Measurements from ENCODE around the gene RIPPLY2.
"Not testable (repeated sequence)": the region's sequence is repeated elsewhere in the genome, so short reads cannot be mapped to it uniquely, and the experiment has no call there.

Gene RIPPLY2

GRCh38 chr6:83853178-83854000 lies at the start of gene RIPPLY2:
Gene RIPPLY2, plus strand, starts transcription at chr6:83853360. Its CDS starts 57 bp downstream, at chr6:83853417.
- DNase-seq (ENCODE audit: low read depth), result no peak

GRCh38 chr6:83803492-83803891 lies 49.7 kb upstream of the RIPPLY2 start:
- not testable (repeated sequence) for DNase-seq (ENCODE audit: low read depth)

GRCh38 chr6:83804886-83805285 lies 48.3 kb upstream of the RIPPLY2 start:
- DNase-seq (ENCODE audit: low read depth), result no peak

- no peak for DNase-seq (ENCODE audit: low read depth)
These were observed 45.2 kb upstream of the RIPPLY2 start for GRCh38 chr6:83808005-83808404.

- DNase-seq (ENCODE audit: low read depth), result no peak
These were observed 44.2 kb upstream of the RIPPLY2 start for GRCh38 chr6:83808926-83809325.

- DNase-seq (ENCODE audit: low read depth), result no peak
These were observed 40.6 kb upstream of the RIPPLY2 start for GRCh38 chr6:83812595-83812994.

GRCh38 chr6:83815631-83816272 lies 37.4 kb upstream of the RIPPLY2 start:
- no peak for DNase-seq (ENCODE audit: low read depth)

- no peak for DNase-seq (ENCODE audit: low read depth)
These were observed 30.5 kb upstream of the RIPPLY2 start for GRCh38 chr6:83822629-83823169.

- no peak for DNase-seq (ENCODE audit: low read depth)
These were observed 28.8 kb upstream of the RIPPLY2 start for GRCh38 chr6:83824388-83824801.

- DNase-seq (ENCODE audit: low read depth), result no peak
These were observed 28.3 kb upstream of the RIPPLY2 start for GRCh38 chr6:83824831-83825230.

GRCh38 chr6:83827050-83827449 lies 26.1 kb upstream of the RIPPLY2 start:
- DNase-seq (ENCODE audit: low read depth), result no peak

GRCh38 chr6:83838727-83839126 lies 14.4 kb upstream of the RIPPLY2 start:
- no peak for DNase-seq (ENCODE audit: low read depth)

- no peak for DNase-seq (ENCODE audit: low read depth)
These were observed 9.0 kb upstream of the RIPPLY2 start for GRCh38 chr6:83844170-83844569.

GRCh38 chr6:83846291-83846690 lies 6.9 kb upstream of the RIPPLY2 start:
- DNase-seq (ENCODE audit: low read depth), result no peak

GRCh38 chr6:83847179-83847578 lies 6.0 kb upstream of the RIPPLY2 start:
- no peak for DNase-seq (ENCODE audit: low read depth)

GRCh38 chr6:83849127-83849526 lies 4.0 kb upstream of the RIPPLY2 start:
- DNase-seq (ENCODE audit: low read depth), result no peak

GRCh38 chr6:83849610-83850009 lies 3.5 kb upstream of the RIPPLY2 start:
- no peak for DNase-seq (ENCODE audit: low read depth)

- no peak for DNase-seq (ENCODE audit: low read depth)
These were observed 507 bp upstream of the RIPPLY2 start for GRCh38 chr6:83852528-83853177.

GRCh38 chr6:83854001-83854501 lies 891 bp downstream of the RIPPLY2 start:
- DNase-seq (ENCODE audit: low read depth), result no peak

GRCh38 chr6:83854766-83855165 lies 1.6 kb downstream of the RIPPLY2 start:
- DNase-seq (ENCODE audit: low read depth), result no peak

- peak; percentile 92 for DNase-seq (ENCODE audit: low read depth)
These were observed 6.5 kb downstream of the RIPPLY2 start, which contains the start of gene CYB5R4 for GRCh38 chr6:83859410-83860358. Gene CYB5R4, plus strand, starts transcription at chr6:83859689. Its CDS starts 94 bp downstream, at chr6:83859783.

Data from stimulated activated CD8-positive, alpha-beta memory T cell treated with anti-CD3 and anti-CD28 coated beads, Interleukin-4, amount 100 ng/mL, for 24 hours (primary cell).